Prostate gland (tissue), 2 donors: Measurements from ENCODE around the gene GPR84.
A peak's percentile ranks its signal among the peaks of the same experiment; 100 is the strongest.

Experiments used
- CTCF ChIP-seq, 4 experiments: fragments of 200-600 bp in 2 of 4; fragments of 450-650 bp in 2 of 4; sonication (generic) in 2 of 4; IDR thresholded peaks; 1 replicate in 3 of 4; 2 replicates in 1 of 4; pipeline ENCODE4 v1.5.1; 2016 to 2019; ENCODE audit warnings: antibody characterized with exemption in 4 of 4, mild to moderate bottlenecking in 2 of 4, moderate library complexity in 2 of 4
- POLR2A ChIP-seq: fragments of 450-650 bp; IDR thresholded peaks from one replicate; pipeline ENCODE4 v1.6.1; 2016; ENCODE audit warnings: antibody characterized with exemption, mild to moderate bottlenecking

GRCh38 chr12:54337280-54337842, 26.9 kb downstream of the GPR84 start:
- TF ChIP-seq CTCF (IDR thresholded peaks at IDR 0.05) (peak in 1 of 4 experiments; percentile 9), POLR2A (no peak)
